BE2C (cell line): ENCODE measurements around the gene GAS7.

Experiments
- DNase-seq: peaks from one replicate; pipeline ENCODE4 v3.0.0-alpha.2; 2020
- H3K27me3 ChIP-seq: fragments of 250-450 bp; sonication (Bioruptor Pico); 2 replicates; pipeline ENCODE4 v1.5.1; 2020; ENCODE audit warnings: mild to moderate bottlenecking
- H3K36me3 ChIP-seq: fragments of 250-450 bp; sonication (Bioruptor Pico); 2 replicates; pipeline ENCODE4 v1.5.1; 2020; ENCODE audit warnings: mild to moderate bottlenecking
- H3K4me1 ChIP-seq: fragments of 250-450 bp; sonication (Bioruptor Pico); 2 replicates; pipeline ENCODE4 v1.5.1; 2020
- H3K4me3 ChIP-seq: 2 replicates; pipeline ENCODE4 v1.5.1; 2011; ENCODE audit warnings: low read depth, low read length
- H3K9me3 ChIP-seq: fragments of 250-450 bp; sonication (Bioruptor Pico); 2 replicates; pipeline ENCODE4 v1.5.1; 2020
- TF ChIP-seq, protein P1 (sequence below): IDR thresholded peaks from 2 replicates; pipeline ENCODE4 v1.5.1; 2012; ENCODE audit warnings: mild to moderate bottlenecking, low read depth, low read length

Gene GAS7

GRCh38 chr17:10089196-10089804, 109.1 kb downstream of the GAS7 start:
- no peaks in the 10 kb centered on the region for H3K4me1 ChIP-seq
- no peaks in the 10 kb centered on the region for H3K27me3 ChIP-seq
- DNase-seq, result no peak
- H3K36me3 ChIP-seq, result no peaks in the 10 kb centered on the region
- H3K9me3 ChIP-seq, result no peaks in the 10 kb centered on the region
- H3K4me3 ChIP-seq, result no peak overlapping the region
- TF ChIP-seq, protein P1, sequence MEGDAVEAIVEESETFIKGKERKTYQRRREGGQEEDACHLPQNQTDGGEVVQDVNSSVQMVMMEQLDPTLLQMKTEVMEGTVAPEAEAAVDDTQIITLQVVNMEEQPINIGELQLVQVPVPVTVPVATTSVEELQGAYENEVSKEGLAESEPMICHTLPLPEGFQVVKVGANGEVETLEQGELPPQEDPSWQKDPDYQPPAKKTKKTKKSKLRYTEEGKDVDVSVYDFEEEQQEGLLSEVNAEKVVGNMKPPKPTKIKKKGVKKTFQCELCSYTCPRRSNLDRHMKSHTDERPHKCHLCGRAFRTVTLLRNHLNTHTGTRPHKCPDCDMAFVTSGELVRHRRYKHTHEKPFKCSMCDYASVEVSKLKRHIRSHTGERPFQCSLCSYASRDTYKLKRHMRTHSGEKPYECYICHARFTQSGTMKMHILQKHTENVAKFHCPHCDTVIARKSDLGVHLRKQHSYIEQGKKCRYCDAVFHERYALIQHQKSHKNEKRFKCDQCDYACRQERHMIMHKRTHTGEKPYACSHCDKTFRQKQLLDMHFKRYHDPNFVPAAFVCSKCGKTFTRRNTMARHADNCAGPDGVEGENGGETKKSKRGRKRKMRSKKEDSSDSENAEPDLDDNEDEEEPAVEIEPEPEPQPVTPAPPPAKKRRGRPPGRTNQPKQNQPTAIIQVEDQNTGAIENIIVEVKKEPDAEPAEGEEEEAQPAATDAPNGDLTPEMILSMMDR, result no peak

GRCh38 chr17:10088444-10088843, 110.0 kb downstream of the GAS7 start:
- Histone ChIP-seq H3K27me3 (no peaks in the 10 kb centered on the region), H3K9me3 (no peaks in the 10 kb centered on the region), H3K4me1 (no peaks in the 10 kb centered on the region), H3K4me3 (no peak overlapping the region), H3K36me3 (no peaks in the 10 kb centered on the region)
- TF ChIP-seq, protein P1, result no peak
- no peak for DNase-seq

DNA sequence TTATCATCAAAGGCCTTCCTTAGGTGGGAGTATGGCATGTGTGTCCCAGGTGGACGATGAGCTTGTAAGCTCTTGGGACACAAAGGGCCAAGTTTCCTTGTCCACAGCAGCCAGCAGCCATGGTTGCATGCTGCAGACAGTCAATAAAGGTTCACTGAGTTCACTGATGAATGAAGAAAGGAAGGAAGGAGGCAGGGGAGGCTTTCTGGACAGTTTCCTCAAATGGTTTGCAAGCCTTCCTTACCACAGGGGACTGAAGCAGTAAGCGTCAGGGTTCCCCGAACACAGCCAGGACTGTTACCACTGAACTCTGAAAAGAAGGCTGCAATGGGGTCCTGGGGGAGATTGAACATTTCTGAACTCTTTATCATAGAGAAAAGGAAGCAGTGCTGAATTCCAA, 111.1 kb downstream of the GAS7 start:
- Histone ChIP-seq H3K27me3 (no peaks in the 10 kb centered on the region), H3K36me3 (no peaks in the 10 kb centered on the region), H3K4me3 (no peak overlapping the region), H3K9me3 (no peaks in the 10 kb centered on the region), H3K4me1 (no peaks in the 10 kb centered on the region)
- DNase-seq, result no peak
- TF ChIP-seq, protein P1, result no peak

DNA sequence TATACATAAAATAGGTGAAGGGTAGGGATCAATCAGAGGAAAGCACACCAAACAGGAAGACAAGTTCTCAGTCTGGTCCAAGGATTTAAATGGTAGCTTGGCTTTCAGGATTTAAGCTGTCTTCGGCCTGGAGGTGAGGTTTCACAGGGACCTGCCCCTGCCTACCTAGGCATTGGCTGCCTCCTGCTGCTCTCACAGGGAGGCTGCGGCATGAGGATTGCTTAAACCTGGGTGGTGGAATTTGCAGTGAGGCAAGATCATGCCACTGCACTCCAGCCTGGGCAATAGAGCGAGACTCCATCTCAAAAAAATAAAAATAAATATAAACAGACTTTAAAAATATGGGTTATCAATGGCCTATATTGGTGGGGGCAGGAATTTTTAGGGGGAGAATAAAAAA, 114.5 kb downstream of the GAS7 start:
- H3K36me3 ChIP-seq, result no peaks in the 10 kb centered on the region
- no peaks in the 10 kb centered on the region for H3K27me3 ChIP-seq
- no peak overlapping the region for H3K4me3 ChIP-seq
- H3K9me3 ChIP-seq, result no peaks in the 10 kb centered on the region
- DNase-seq, result no peak
- no peaks in the 10 kb centered on the region for H3K4me1 ChIP-seq
- TF ChIP-seq, protein P1, result no peak

- Histone ChIP-seq H3K36me3 (no peaks in the 10 kb centered on the region), H3K27me3 (no peaks in the 10 kb centered on the region), H3K4me1 (no peaks in the 10 kb centered on the region), H3K9me3 (no peaks in the 10 kb centered on the region), H3K4me3 (no peak overlapping the region)
- TF ChIP-seq, protein P1, result no peak
- no peak for DNase-seq
Measured at GRCh38 chr17:10082795-10083194, 115.6 kb downstream of the GAS7 start.

- TF ChIP-seq, protein P1, result no peak
Measured at GRCh38 chr17:10081571-10082169, 116.7 kb downstream of the GAS7 start.

More at GRCh38 chr17:10081571-10082169, 116.7 kb downstream of the GAS7 start:
- Histone ChIP-seq H3K9me3 (no peaks in the 10 kb centered on the region), H3K4me1 (no peaks in the 10 kb centered on the region), H3K4me3 (no peak overlapping the region), H3K27me3 (no peaks in the 10 kb centered on the region), H3K36me3 (no peaks in the 10 kb centered on the region)
- no peak for DNase-seq
